GM12891 (cell line): ENCODE data around the gene FOXK1.

Experiments used
- POLR2A ChIP-seq: IDR thresholded peaks from 2 replicates; pipeline ENCODE4 v1.6.1; 2011; ENCODE audit warnings: low read depth, low read length, control low read depth
- POLR2AphosphoS5 ChIP-seq: IDR thresholded peaks from 2 replicates; pipeline ENCODE4 v1.6.1; 2011; ENCODE audit warnings: low read depth, low read length, control low read depth
- TAF1 ChIP-seq: IDR thresholded peaks from 2 replicates; pipeline ENCODE4 v1.6.1; 2011; ENCODE audit warnings: low read depth, low read length, control low read depth

DNA sequence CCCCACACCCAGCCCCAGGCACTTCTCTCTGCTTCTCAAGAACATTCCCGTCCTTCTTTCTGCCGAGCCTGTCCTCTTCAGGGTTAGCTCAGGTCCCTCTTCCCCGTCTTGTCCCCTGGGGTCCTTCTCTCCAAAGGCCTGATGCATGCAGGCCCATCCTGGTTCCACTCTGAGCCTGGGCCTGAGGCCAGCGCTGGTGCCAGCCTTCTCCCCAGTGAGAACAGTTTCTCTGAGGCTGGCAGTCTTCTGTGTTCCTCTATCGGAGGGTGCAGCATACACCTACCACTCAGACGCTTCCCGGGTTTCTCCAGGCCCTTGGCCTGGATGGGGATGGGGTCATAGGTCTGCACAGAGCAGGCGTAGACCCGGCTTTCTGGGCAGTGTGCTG is 108.0 kb downstream of the FOXK1 start:
- TF ChIP-seq POLR2AphosphoS5 (no peak), POLR2A (no peak), TAF1 (no peak)
